Upper lobe of right lung (tissue), 1 donor: Measurements from ENCODE around the gene SPATA1. TPM values are rescaled to one million over a fixed set of nuclear protein-coding genes. Genes with fewer than 3 reads are reported as not detected.

Source experiments
- ATAC-seq: fragments of 200-7000 bp; cut with Tn5 transposase; one replicate; pipeline ENCODE4 v1.9.1; 2020; ENCODE audit warnings: mild to moderate bottlenecking, moderate library complexity
- DNase-seq: peaks from one replicate; pipeline ENCODE4 v3.0.0-alpha.2; 2020
- H3K27ac ChIP-seq: fragments of 200-600 bp; one replicate; pipeline ENCODE4 v1.8.0; 2022
- H3K27me3 ChIP-seq: fragments of 200-600 bp; one replicate; pipeline ENCODE4 v1.8.0; 2022; ENCODE audit warnings: mild to moderate bottlenecking
- H3K36me3 ChIP-seq: fragments of 200-600 bp; one replicate; pipeline ENCODE4 v1.8.0; 2022
- H3K4me1 ChIP-seq: fragments of 200-600 bp; one replicate; pipeline ENCODE4 v1.8.0; 2022
- H3K4me3 ChIP-seq: fragments of 200-600 bp; one replicate; pipeline ENCODE4 v1.8.0; 2022; ENCODE audit warnings: mild to moderate bottlenecking
- H3K9me3 ChIP-seq: fragments of 200-600 bp; one replicate; pipeline ENCODE4 v1.8.0; 2022
- intact Hi-C: fragments of 100-400 bp; cut with DNase I; formaldehyde crosslinking; loops from one replicate; pipeline ENCODE4 v1.11.0; 2022
- total RNA-seq: library from RNA; stranded (reverse); fragmentation: NEBNext Ultra II Directional; extraction: Animal tissue kit (Norgen Biotek cat#: 25700); gene quantifications from one replicate; pipeline ENCODE4 v1.2.1, GENCODE V29; 2021
- TF ChIP-seq, protein P1 (sequence below): fragments of 200-600 bp; IDR thresholded peaks from one replicate; pipeline ENCODE4 v1.8.0; 2022; ENCODE audit warnings: antibody characterized with exemption
- donor health status: DM: no; HTN: yes; CAD: no; lungs with severe emphysema.

Gene SPATA1
- total RNA-seq, 1 donor from 2014 or later, result 3.4 TPM

DNA sequence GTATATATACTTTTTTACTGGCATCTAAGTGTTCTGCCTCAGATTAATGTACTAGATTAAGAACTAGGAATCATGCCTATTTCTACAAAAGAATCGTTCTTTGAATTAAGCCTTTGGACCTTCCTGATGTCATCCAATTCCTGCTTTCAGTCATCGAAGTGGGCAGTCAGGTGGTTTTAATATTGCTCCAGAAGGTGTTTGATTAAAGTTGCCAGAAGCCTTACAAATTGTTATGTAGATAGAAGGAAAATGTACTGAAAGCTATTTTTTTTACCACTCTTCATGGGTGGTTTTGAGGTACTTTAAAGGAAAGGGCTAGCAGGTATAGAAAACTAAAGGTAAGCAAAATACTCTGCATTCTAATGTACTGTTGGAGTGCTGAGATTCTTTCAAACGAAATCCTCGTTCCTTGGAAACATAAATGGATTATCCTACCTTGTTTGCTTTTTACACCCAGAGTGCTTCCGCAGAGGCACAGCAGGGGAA lies 67.3 kb downstream of the SPATA1 start:
- Histone ChIP-seq H3K4me1 (peaks cover 19% of the 10 kb centered on the region), H3K27me3 (no peaks in the 10 kb centered on the region), H3K9me3 (no peaks in the 10 kb centered on the region), H3K4me3 (peak overlapping the region; percentile 82), H3K27ac (peak overlapping the region; percentile 99), H3K36me3 (peaks cover 3% of the 10 kb centered on the region)
- ATAC-seq, result no peak
- intact Hi-C loops, result no loop called here
- no peak for DNase-seq
- TF ChIP-seq, protein P1, sequence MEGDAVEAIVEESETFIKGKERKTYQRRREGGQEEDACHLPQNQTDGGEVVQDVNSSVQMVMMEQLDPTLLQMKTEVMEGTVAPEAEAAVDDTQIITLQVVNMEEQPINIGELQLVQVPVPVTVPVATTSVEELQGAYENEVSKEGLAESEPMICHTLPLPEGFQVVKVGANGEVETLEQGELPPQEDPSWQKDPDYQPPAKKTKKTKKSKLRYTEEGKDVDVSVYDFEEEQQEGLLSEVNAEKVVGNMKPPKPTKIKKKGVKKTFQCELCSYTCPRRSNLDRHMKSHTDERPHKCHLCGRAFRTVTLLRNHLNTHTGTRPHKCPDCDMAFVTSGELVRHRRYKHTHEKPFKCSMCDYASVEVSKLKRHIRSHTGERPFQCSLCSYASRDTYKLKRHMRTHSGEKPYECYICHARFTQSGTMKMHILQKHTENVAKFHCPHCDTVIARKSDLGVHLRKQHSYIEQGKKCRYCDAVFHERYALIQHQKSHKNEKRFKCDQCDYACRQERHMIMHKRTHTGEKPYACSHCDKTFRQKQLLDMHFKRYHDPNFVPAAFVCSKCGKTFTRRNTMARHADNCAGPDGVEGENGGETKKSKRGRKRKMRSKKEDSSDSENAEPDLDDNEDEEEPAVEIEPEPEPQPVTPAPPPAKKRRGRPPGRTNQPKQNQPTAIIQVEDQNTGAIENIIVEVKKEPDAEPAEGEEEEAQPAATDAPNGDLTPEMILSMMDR, result no peak

DNA sequence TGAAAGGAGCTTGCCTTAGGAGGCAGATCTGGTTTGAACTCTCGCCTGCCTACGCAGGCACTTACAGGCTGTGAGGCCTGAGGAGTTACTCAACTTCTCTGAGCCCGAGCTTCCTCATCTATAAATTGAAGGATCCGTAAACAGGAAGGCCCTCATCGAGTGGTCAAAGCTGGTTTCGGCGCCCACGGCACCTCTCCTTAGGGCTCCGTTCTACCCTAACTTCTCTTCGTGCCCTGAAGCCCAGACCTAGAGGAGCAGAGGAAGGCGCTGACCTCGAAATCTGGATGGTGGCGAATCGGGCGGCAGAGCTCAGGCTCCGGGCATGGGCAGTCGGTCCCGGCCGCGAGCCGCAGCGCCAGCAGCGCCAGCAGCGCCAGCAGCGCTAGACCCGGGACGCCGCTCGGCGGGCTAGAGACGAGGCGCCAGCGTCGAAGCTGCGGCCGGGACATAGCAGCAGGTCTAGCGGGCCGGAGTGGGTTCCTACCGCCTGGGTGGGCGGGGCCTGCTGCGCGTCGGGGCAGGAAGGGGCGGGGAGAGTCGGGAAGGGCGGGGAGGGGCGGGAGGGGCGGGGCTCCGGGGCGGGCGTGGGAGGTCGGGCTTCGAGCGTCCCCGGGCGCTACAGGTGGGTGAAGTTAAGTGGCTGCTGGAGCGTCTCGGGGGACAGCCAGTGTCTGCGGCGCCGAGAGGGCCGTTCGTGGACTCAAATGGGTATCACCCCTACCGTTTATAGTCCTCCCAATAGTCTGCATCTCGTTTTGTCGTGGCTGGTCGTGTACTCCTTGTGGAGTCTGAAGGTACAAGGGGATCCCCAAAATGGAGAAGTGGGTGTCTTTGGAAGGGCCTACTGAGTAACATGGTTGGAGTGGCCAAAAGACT lies 68.0 kb downstream of the SPATA1 start, which contains the start of gene CTBS:
Gene CTBS (minus strand): TSS at position 474 of the 876 bp plus-strand sequence. CDS start 25 bp downstream, at position 449.
- TF ChIP-seq, protein P1, result no peak
- Histone ChIP-seq H3K36me3 (peaks cover 3% of the 10 kb centered on the region), H3K27me3 (no peaks in the 10 kb centered on the region), H3K4me1 (peaks cover 19% of the 10 kb centered on the region), H3K9me3 (no peaks in the 10 kb centered on the region), H3K27ac (peak within 1 kb of the TSS; percentile 99), H3K4me3 (peak within 1 kb of the TSS; percentile 82)
- intact Hi-C loops, result no loop called here
- ATAC-seq (peak; percentile 97), DNase-seq (peak; percentile 95)

DNA sequence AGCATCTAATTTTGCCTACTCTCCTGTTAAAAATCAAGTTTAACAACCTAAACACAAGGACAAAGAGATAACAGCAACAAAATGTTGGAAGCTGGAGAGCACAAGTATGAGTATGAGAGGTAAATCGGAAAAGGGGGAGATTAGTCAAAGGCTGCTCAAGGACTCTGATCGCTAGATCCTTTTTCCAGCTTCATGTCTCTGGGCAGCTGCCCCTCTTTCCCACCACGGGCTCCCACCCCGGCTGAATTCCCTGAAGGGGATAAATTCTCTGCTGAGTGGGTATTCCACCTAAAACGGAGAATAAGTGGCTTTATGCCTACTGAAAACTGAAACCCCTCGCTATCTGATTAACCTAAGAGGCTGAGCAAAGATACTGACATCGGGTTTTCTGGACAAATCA lies 68.8 kb downstream of the SPATA1 start:
- Histone ChIP-seq H3K27ac (peak overlapping the region; percentile 99), H3K27me3 (no peaks in the 10 kb centered on the region)
- intact Hi-C loops, result no loop called here

DNA sequence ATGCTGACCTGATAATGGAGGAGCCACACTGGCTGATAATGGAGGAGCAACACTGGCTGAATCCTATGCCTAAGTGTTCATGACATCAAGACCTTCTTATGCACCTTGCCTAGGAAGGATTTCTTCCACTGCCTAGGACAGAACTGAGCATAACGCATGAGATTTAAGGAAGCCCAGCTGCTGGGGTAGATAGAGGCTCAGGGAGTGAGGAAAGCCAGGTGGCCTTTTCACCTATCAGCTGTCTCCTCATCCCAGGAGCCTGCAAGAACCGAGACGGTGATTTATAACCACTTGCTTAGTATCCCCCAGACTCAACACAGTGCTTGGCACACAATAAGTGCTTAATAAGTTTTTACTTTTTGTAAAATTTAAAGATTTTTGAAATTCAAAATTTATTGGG lies 75.5 kb downstream of the SPATA1 start:
- Histone ChIP-seq H3K27ac (no peak overlapping the region), H3K4me1 (no peaks in the 10 kb centered on the region), H3K4me3 (no peak overlapping the region), H3K27me3 (no peaks in the 10 kb centered on the region), H3K9me3 (no peaks in the 10 kb centered on the region), H3K36me3 (no peaks in the 10 kb centered on the region)
- intact Hi-C loops, result no loop called here
- no peak for DNase-seq
- ATAC-seq, result no peak
- TF ChIP-seq, protein P1, result no peak

More for the DNA sequence above, 68.8 kb downstream of the SPATA1 start:
- TF ChIP-seq, protein P1, result no peak
- Histone ChIP-seq H3K36me3 (peaks cover 3% of the 10 kb centered on the region), H3K4me3 (peak overlapping the region; percentile 82), H3K4me1 (peaks cover 19% of the 10 kb centered on the region), H3K9me3 (no peaks in the 10 kb centered on the region)
- DNase-seq, result no peak
- ATAC-seq, result no peak

DNA sequence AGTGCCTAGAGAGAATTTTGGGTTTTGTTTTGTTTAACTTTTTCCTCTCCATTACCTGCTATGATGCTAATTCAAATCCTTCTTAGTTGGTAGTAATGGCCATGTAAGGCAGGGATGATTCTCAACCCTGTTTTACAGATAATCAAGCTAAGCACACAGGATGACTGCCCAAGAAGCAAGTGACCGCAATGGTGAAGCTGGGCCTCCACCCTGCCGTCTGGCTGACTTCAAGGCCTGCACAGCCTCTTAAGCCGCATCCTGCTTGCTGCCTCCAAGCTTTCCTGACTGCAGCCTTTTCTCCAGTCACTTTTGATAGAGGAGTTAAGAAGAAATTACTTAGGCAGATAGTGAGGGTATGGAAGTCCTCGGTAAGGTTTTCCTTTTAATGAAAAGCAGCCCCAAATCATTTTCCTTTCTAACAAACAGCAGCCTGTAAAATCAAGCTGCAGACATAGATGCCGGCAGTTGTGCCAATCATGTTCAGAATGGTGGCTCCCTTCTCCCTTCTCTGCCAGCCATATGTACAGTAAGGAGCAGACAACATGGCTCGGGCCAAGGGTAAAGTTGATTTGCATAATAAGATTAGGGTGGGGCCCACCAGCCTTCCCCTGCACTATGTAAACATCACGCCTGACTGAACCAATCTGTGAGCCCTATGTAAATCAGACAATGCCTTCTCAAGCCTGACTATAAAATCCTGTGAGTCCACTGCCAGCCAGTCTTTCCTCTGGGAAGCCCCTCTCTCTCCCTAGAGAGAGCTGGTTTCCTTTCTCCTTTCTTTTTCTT lies 76.8 kb downstream of the SPATA1 start:
- Histone ChIP-seq H3K36me3 (no peaks in the 10 kb centered on the region), H3K27ac (no peak overlapping the region), H3K4me3 (no peak overlapping the region), H3K9me3 (no peaks in the 10 kb centered on the region), H3K27me3 (no peaks in the 10 kb centered on the region), H3K4me1 (no peaks in the 10 kb centered on the region)
- TF ChIP-seq, protein P1, result no peak
- DNase-seq, result no peak
- intact Hi-C loops, result no loop called here
- no peak for ATAC-seq
